ENCODE measurements around the gene DPEP1. TPM values are rescaled to one million over a fixed set of nuclear protein-coding genes. Genes with fewer than 3 reads are reported as not detected.

DPEP1 gene
- total RNA-seq, 4 donors from 2014 or later = 0.39 to 2.5 (median 0.74) TPM

DNA sequence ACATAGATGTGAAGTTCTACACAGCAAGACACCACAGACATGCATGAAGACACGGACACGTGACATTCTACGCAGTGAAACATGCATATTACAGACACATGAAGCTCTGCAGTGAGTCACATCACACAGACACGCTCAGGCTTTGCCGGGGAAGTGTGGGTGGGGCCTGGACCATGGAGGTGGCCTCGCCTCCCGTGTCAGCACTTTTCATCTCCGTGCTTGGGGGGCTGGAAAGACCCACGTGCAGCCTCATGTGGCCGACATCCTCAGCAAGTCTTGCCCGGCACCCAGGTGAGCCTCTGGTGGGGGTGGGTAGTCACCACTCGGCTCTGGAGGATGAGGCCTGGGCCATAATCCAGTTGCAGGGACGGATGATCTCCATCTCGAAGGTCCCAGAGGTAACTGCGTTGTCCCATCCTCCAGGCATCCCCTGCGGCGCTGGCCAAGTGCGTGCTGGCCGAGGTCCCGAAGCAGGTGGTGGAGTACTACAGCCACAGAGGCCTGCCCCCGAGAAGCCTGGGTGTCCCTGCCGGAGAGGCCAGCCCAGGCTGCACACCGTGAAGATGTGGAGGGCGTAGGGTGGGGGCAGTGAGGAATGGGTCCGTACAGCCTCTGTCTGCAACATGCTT lies 17.3 kb upstream of the DPEP1 start:
- Histone ChIP-seq H3K36me3 (no peaks in the 10 kb centered on the region), H3K9me3 (no peaks in the 10 kb centered on the region), H3K27me3 (no peaks in the 10 kb centered on the region), H3K4me1 (no peaks in the 10 kb centered on the region), H3K27ac (no peak overlapping the region), H3K4me3 (no peak overlapping the region)
- no peak for DNase-seq (ENCODE audit: low spot score in 2 of 2)
- 70 to 82% methylated on average over 22 to 24 of the region's 25 CpGs for WGBS, 2 donors
- TF ChIP-seq EP300 (IDR thresholded peaks at IDR 0.05) (no peak), POLR2A (IDR thresholded peaks at IDR 0.05) (no peak)
- TF ChIP-seq, protein P1, sequence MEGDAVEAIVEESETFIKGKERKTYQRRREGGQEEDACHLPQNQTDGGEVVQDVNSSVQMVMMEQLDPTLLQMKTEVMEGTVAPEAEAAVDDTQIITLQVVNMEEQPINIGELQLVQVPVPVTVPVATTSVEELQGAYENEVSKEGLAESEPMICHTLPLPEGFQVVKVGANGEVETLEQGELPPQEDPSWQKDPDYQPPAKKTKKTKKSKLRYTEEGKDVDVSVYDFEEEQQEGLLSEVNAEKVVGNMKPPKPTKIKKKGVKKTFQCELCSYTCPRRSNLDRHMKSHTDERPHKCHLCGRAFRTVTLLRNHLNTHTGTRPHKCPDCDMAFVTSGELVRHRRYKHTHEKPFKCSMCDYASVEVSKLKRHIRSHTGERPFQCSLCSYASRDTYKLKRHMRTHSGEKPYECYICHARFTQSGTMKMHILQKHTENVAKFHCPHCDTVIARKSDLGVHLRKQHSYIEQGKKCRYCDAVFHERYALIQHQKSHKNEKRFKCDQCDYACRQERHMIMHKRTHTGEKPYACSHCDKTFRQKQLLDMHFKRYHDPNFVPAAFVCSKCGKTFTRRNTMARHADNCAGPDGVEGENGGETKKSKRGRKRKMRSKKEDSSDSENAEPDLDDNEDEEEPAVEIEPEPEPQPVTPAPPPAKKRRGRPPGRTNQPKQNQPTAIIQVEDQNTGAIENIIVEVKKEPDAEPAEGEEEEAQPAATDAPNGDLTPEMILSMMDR (IDR thresholded peaks at IDR 0.05) = no peak

DNA sequence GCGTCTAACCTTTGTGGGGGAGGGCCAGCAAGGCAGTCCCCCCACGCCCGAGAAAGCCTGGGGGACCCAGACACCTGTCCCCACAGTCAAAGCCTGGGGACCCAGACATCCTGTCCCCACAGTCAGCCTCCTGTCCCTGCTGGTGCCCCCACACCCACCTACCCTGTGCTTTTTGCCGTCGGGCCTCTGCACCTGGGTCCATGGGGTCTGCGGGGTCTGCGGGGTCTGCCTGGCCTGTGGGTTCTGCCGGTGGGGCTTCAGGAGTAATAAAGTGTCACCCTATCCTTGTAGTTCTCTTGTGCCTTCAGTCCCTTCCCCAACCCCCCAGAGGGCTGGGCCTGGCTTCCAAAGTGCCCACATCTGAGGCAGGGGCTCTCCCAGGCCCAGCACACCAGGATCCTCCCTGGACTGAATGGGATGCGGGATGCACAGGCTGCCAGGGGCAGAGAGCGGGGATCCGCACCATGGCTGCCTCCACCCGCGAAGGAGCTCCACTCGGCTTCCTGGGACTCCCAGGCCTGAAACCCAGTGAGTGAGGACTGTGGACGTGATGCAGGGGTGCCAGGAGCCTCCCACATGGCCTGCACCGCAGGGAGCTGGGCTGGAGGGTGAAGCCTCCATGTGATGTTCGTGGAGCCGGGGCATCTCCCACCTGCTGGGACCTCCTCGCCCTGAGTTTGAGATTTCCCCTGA lies 16.3 kb upstream of the DPEP1 start:
- Histone ChIP-seq H3K27ac (no peak overlapping the region), H3K9me3 (no peaks in the 10 kb centered on the region), H3K4me1 (peaks cover 0 to 2% (median 0%) of the 10 kb centered on the region in 4 donors), H3K36me3 (no peaks in the 10 kb centered on the region), H3K27me3 (peaks cover 0 to 4% of the 10 kb centered on the region in 2 donors), H3K4me3 (no peak overlapping the region)
- DNase-seq (ENCODE audit: low spot score in 2 of 2) = no peak
- 80 to 82% methylated on average over 18 to 19 of the region's 19 CpGs for WGBS, 2 donors
- no peak for TF ChIP-seq EP300 (IDR thresholded peaks at IDR 0.05)
- TF ChIP-seq, protein P1 (IDR thresholded peaks at IDR 0.05) = no peak
- no peak for TF ChIP-seq POLR2A (IDR thresholded peaks at IDR 0.05)

DNA sequence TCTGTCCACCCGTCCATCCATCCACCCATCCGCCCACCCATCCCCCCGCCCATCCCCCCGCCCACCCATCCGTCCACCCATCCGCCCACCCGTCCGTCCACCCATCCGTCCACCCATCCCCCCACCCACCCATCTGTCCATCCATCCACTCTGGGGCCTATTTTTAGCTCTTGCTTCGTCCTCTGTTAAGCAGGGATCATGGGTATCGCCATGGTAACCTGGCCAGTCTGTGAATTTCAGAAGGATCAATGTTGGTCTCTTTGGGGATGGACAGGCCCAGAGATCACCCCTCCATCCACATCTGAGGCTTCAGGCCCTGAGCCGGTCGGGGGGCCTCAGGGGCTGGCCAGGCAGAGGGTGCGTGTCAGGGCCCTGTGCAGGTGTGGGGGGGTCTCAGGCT lies 15.2 kb upstream of the DPEP1 start:
- H3K27me3 ChIP-seq = peaks cover 0 to 7% of the 10 kb centered on the region in 2 donors
- no peaks in the 10 kb centered on the region for H3K36me3 ChIP-seq
- 57 to 64% methylated on average over 2 to 12 of the region's 14 CpGs for WGBS, 2 donors
- no peak overlapping the region for H3K4me3 ChIP-seq
- no peak overlapping the region for H3K27ac ChIP-seq
- H3K4me1 ChIP-seq = peaks cover 0 to 13% (median 8%) of the 10 kb centered on the region in 4 donors
- TF ChIP-seq, protein P1 (IDR thresholded peaks at IDR 0.05) = no peak
- TF ChIP-seq POLR2A (IDR thresholded peaks at IDR 0.05) (no peak), EP300 (IDR thresholded peaks at IDR 0.05) (no peak)
- DNase-seq (ENCODE audit: low spot score in 2 of 2) = no peak
- H3K9me3 ChIP-seq = no peaks in the 10 kb centered on the region

DNA sequence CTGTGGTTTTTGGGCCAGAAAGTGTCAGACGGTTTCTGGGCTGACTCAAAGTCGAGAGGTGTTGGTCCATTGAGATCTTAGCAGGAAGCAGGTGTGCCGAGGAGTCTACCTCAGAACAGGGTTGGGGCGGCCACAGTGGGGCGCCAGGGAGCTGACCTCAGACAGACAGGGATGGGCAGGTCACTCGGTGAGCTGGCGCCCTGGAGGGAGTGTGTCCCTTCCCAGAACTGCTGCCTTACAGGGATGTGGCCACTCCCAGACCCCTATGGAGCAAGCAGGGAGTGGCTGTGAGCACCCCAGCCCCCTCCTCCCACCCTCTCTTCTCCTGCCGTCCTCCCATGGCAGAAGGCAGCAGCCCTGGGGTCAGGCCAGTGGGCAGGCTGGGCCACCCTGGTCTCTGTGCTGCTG lies 14.0 kb upstream of the DPEP1 start:
- DNase-seq (ENCODE audit: low spot score in 2 of 2) = no peak
- TF ChIP-seq, protein P1 (IDR thresholded peaks at IDR 0.05) = peak in 1 of 5 experiments; percentile 12
- no peak for TF ChIP-seq POLR2A (IDR thresholded peaks at IDR 0.05)
- Histone ChIP-seq H3K4me1 (peaks cover 0 to 13% (median 8%) of the 10 kb centered on the region in 4 donors), H3K36me3 (no peaks in the 10 kb centered on the region), H3K27ac (no peak overlapping the region), H3K9me3 (no peaks in the 10 kb centered on the region), H3K27me3 (peaks cover 0 to 7% of the 10 kb centered on the region in 2 donors), H3K4me3 (no peak overlapping the region)
- WGBS, 2 donors = 31 to 54% methylated on average over 6 of the region's 8 CpGs

DNA sequence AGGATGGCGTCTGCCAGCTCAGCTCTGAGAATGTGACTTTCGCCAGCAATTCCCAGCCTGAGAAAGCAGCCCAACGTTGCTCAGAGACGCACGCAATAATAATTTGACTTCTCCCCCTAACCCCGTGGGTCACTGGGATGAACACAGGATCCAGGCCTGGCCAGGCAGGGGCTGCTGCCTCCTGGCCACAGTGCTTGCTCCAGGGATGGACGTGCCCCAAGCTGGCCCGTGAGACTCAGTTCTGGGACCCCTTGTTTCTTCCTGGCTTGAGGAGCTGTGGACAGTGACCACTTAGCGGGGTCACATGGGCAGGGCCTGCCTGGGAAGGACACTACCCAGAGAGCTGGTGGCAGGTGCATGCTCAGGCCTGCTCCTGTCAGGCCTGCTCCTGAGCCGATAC lies 13.5 kb upstream of the DPEP1 start:
- H3K27me3 ChIP-seq = peaks cover 0 to 11% of the 10 kb centered on the region in 2 donors
- H3K36me3 ChIP-seq = no peaks in the 10 kb centered on the region
- H3K4me3 ChIP-seq = no peak overlapping the region
- H3K27ac ChIP-seq = no peak overlapping the region
- H3K4me1 ChIP-seq = peaks cover 0 to 13% (median 8%) of the 10 kb centered on the region in 4 donors
- H3K9me3 ChIP-seq = no peaks in the 10 kb centered on the region
- TF ChIP-seq POLR2A (IDR thresholded peaks at IDR 0.05) (no peak), EP300 (IDR thresholded peaks at IDR 0.05) (no peak)
- TF ChIP-seq, protein P1 (IDR thresholded peaks at IDR 0.05) = no peak
- DNase-seq (ENCODE audit: low spot score in 2 of 2) = no peak
- WGBS, 2 donors = 62 to 87% methylated on average over 6 to 10 of the region's 10 CpGs
